ENCODE data around the gene UBA52.
A peak's percentile ranks its signal among the peaks of the same experiment; 100 is the strongest.
"Not testable (repeated sequence)": the region's sequence is repeated elsewhere in the genome, so short reads cannot be mapped to it uniquely, and the experiment has no call there.

The UBA52 gene

GRCh38 chr19:18591735-18592385, 20.2 kb downstream of the UBA52 start:
- DNase-seq (ENCODE audit: low read depth in 1 of 2, low spot score in 1 of 2) = no peak

- DNase-seq (ENCODE audit: low read depth in 1 of 2, low spot score in 1 of 2) = not testable (repeated sequence)
Measured at GRCh38 chr19:18592732-18593131, 21.1 kb downstream of the UBA52 start.

- no peak for DNase-seq (ENCODE audit: low read depth in 1 of 2, low spot score in 1 of 2)
Measured at GRCh38 chr19:18593367-18594095, 21.9 kb downstream of the UBA52 start.

- peak; percentile 48 to 73 for DNase-seq (ENCODE audit: low read depth in 1 of 2, low spot score in 1 of 2)
Measured at GRCh38 chr19:18594096-18594823, 22.6 kb downstream of the UBA52 start.

GRCh38 chr19:18594824-18595373, 23.2 kb downstream of the UBA52 start:
- DNase-seq (ENCODE audit: low read depth in 1 of 2, low spot score in 1 of 2) = no peak

- DNase-seq (ENCODE audit: low read depth in 1 of 2, low spot score in 1 of 2) = no peak
Measured at GRCh38 chr19:18595475-18595874, 23.8 kb downstream of the UBA52 start.

- no peak for DNase-seq (ENCODE audit: low read depth in 1 of 2, low spot score in 1 of 2)
Measured at GRCh38 chr19:18596752-18597157, 25.1 kb downstream of the UBA52 start.

- no peak for DNase-seq (ENCODE audit: low read depth in 1 of 2, low spot score in 1 of 2)
Measured at GRCh38 chr19:18597809-18598660, 26.4 kb downstream of the UBA52 start.

- DNase-seq (ENCODE audit: low read depth in 1 of 2, low spot score in 1 of 2) = no peak
Measured at GRCh38 chr19:18599485-18599884, 27.8 kb downstream of the UBA52 start.

GRCh38 chr19:18600692-18601397, 29.2 kb downstream of the UBA52 start:
- DNase-seq (ENCODE audit: low read depth in 1 of 2, low spot score in 1 of 2) = not testable (repeated sequence)

- no peak for DNase-seq (ENCODE audit: low read depth in 1 of 2, low spot score in 1 of 2)
Measured at GRCh38 chr19:18601875-18602274, 30.2 kb downstream of the UBA52 start.

GRCh38 chr19:18603255-18603957, 31.7 kb downstream of the UBA52 start:
- no peak for DNase-seq (ENCODE audit: low read depth in 1 of 2, low spot score in 1 of 2)

GRCh38 chr19:18603958-18604819, 32.5 kb downstream of the UBA52 start:
- DNase-seq (ENCODE audit: low read depth in 1 of 2, low spot score in 1 of 2) = no peak

- DNase-seq (ENCODE audit: low read depth in 1 of 2, low spot score in 1 of 2) = no peak
Measured at GRCh38 chr19:18604820-18605159, 33.1 kb downstream of the UBA52 start.

GRCh38 chr19:18605196-18605545, 33.5 kb downstream of the UBA52 start:
- no peak for DNase-seq (ENCODE audit: low read depth in 1 of 2, low spot score in 1 of 2)

- DNase-seq (ENCODE audit: low read depth in 1 of 2, low spot score in 1 of 2) = no peak
Measured at GRCh38 chr19:18605546-18606280, 34.1 kb downstream of the UBA52 start.

- DNase-seq (ENCODE audit: low read depth in 1 of 2, low spot score in 1 of 2) = no peak
Measured at GRCh38 chr19:18606281-18607225, 34.9 kb downstream of the UBA52 start, which contains the start of gene CRLF1. CRLF1 (minus strand) TSS chr19:18606799; CDS start chr19:18606656, 143 bp downstream.
